ENCODE data around the gene UBE3A. TPM values are rescaled to one million over a fixed set of nuclear protein-coding genes. Genes with fewer than 3 reads are reported as not detected.

UBE3A gene
- total RNA-seq, 1 experiment from 2014 or later = 104 TPM

- TF ChIP-seq POLR2AphosphoS5 (IDR thresholded peaks at IDR 0.05; ENCODE audit: low read depth, low read length) = no peak
Measured at GRCh38 chr15:25385986-25386385, 52.8 kb downstream of the UBE3A start (continued).

DNA sequence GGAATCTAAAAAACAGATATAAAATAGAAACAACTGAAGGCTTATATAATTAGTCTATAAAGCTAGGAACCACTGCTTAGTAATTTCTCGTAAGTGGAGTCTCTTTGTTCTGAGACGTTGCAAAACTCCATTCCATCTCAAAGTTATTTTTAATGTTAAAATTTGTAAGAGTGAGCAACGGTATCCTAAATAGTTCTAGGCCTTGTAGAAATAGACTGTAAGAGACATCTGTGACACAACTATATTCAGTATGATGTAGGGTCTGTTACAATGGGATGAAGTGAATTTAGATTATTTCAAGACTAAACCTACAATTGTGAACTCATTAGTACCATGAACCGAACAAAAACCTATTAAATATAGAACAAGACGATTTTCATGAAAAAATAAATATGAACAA is 57.2 kb downstream of the UBE3A start:
- H3K4me1 ChIP-seq (ENCODE audit: control insufficient read depth in 1 of 2, insufficient read depth in 2 of 2, low read length in 2 of 2) = no peaks in the 10 kb centered on the region
- no peak overlapping the region for H3K4me3 ChIP-seq (replicated peaks in 1 of 2; ENCODE audit: low read depth in 1 of 2, low read length in 2 of 2)
- DNase-seq (ENCODE audit: low read depth, low spot score) (no peak), ATAC-seq (no peak)
- H3K9me3 ChIP-seq (ENCODE audit: control insufficient read depth in 1 of 2, insufficient read depth in 1 of 2, low read depth in 1 of 2, low read length in 2 of 2) = no peaks in the 10 kb centered on the region
- CTCF ChIA-PET = no interaction called here
- no peak overlapping the region for H3K9ac ChIP-seq (ENCODE audit: low read length)
- POLR2A ChIA-PET = no interaction called here
- H3K9me2 ChIP-seq (ENCODE audit: insufficient read depth) = no peaks in the 10 kb centered on the region
- no peaks in the 10 kb centered on the region; a peak in 1 of 4 replicates for H3K36me3 ChIP-seq (ENCODE audit: control insufficient read depth in 1 of 2, insufficient read depth in 2 of 2, low read length in 2 of 2)
- H2AFZ ChIP-seq (ENCODE audit: low read depth, low read length, poor library complexity, severe bottlenecking) = no peak overlapping the region
- no peaks in the 10 kb centered on the region for H3K27me3 ChIP-seq (ENCODE audit: insufficient read depth, low read length)
- intact Hi-C loops (cut with micrococcal nuclease) = loop anchor here (1.0 kb wide), 1 partner anchor 28 kb away; no protein-coding TSS in a partner anchor
- RAD21 ChIA-PET (ENCODE audit: low non-redundant PET in 1 of 2, low total read pairs in 2 of 2, uncharacterized antibody in 2 of 2, unreplicated experiment in 2 of 2) = no interaction called here
- no peak overlapping the region for H3K27ac ChIP-seq (ENCODE audit: low read depth, low read length)
- BruUV-seq (replicated peaks) = no TSS peak
- no peak overlapping the region for H3K4me2 ChIP-seq (ENCODE audit: low read length)
- no peaks in the 10 kb centered on the region for H4K20me1 ChIP-seq (ENCODE audit: insufficient read depth)
- no peak for TF ChIP-seq RAD21 (IDR thresholded peaks at IDR 0.05; ENCODE audit: low read depth)
- no peak for TF ChIP-seq FOSL1 (IDR thresholded peaks at IDR 0.05; ENCODE audit: low read depth)
- TF ChIP-seq MAX (IDR thresholded peaks at IDR 0.05) = no peak
- no peak for TF ChIP-seq SIN3A (IDR thresholded peaks at IDR 0.05; ENCODE audit: low read depth)
- no peak for TF ChIP-seq CTCF (IDR thresholded peaks at IDR 0.05 in 2 of 3, conservative IDR thresholded peaks at IDR 0.05 in 1 of 3; ENCODE audit: borderline replicate concordance in 1 of 3, insufficient read depth in 1 of 3, low read depth in 2 of 3, low read length in 2 of 3)
- no peak for TF ChIP-seq JUND (IDR thresholded peaks at IDR 0.05)
- TF ChIP-seq, protein P1, sequence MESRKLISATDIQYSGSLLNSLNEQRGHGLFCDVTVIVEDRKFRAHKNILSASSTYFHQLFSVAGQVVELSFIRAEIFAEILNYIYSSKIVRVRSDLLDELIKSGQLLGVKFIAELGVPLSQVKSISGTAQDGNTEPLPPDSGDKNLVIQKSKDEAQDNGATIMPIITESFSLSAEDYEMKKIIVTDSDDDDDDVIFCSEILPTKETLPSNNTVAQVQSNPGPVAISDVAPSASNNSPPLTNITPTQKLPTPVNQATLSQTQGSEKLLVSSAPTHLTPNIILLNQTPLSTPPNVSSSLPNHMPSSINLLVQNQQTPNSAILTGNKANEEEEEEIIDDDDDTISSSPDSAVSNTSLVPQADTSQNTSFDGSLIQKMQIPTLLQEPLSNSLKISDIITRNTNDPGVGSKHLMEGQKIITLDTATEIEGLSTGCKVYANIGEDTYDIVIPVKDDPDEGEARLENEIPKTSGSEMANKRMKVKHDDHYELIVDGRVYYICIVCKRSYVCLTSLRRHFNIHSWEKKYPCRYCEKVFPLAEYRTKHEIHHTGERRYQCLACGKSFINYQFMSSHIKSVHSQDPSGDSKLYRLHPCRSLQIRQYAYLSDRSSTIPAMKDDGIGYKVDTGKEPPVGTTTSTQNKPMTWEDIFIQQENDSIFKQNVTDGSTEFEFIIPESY (IDR thresholded peaks at IDR 0.05; ENCODE audit: extremely low read depth, insufficient replicate concordance, low read length) = no peak
- no peak for TF ChIP-seq EGR1 (IDR thresholded peaks at IDR 0.05; ENCODE audit: low read depth)
- TF ChIP-seq EZH2 (IDR thresholded peaks at IDR 0.05) = no peak
- TF ChIP-seq ZFX (IDR thresholded peaks at IDR 0.05) = no peak
- TF ChIP-seq ZNF274 (IDR thresholded peaks at IDR 0.05; ENCODE audit: low read depth, low read length) = no peak
- TF ChIP-seq SP1 (IDR thresholded peaks at IDR 0.05; ENCODE audit: low read depth) = no peak
- no peak for TF ChIP-seq TCF7L2 (IDR thresholded peaks at IDR 0.05; ENCODE audit: borderline replicate concordance, extremely low read depth, insufficient read depth, insufficient read length)
- TF ChIP-seq SRF (IDR thresholded peaks at IDR 0.05; ENCODE audit: low read depth) = no peak
- no peak for TF ChIP-seq POLR2A (IDR thresholded peaks at IDR 0.05; ENCODE audit: borderline replicate concordance, extremely low read depth, insufficient read depth, insufficient read length)
- no peak for TF ChIP-seq ATF3 (IDR thresholded peaks at IDR 0.05)
- TF ChIP-seq YY1 (IDR thresholded peaks at IDR 0.05; ENCODE audit: extremely low read depth, insufficient replicate concordance, low read depth, low read length) = no peak
- TF ChIP-seq, protein P2, sequence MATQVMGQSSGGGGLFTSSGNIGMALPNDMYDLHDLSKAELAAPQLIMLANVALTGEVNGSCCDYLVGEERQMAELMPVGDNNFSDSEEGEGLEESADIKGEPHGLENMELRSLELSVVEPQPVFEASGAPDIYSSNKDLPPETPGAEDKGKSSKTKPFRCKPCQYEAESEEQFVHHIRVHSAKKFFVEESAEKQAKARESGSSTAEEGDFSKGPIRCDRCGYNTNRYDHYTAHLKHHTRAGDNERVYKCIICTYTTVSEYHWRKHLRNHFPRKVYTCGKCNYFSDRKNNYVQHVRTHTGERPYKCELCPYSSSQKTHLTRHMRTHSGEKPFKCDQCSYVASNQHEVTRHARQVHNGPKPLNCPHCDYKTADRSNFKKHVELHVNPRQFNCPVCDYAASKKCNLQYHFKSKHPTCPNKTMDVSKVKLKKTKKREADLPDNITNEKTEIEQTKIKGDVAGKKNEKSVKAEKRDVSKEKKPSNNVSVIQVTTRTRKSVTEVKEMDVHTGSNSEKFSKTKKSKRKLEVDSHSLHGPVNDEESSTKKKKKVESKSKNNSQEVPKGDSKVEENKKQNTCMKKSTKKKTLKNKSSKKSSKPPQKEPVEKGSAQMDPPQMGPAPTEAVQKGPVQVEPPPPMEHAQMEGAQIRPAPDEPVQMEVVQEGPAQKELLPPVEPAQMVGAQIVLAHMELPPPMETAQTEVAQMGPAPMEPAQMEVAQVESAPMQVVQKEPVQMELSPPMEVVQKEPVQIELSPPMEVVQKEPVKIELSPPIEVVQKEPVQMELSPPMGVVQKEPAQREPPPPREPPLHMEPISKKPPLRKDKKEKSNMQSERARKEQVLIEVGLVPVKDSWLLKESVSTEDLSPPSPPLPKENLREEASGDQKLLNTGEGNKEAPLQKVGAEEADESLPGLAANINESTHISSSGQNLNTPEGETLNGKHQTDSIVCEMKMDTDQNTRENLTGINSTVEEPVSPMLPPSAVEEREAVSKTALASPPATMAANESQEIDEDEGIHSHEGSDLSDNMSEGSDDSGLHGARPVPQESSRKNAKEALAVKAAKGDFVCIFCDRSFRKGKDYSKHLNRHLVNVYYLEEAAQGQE (IDR thresholded peaks at IDR 0.05; ENCODE audit: low read depth) = no peak
- H3K79me2 ChIP-seq (ENCODE audit: insufficient read depth, low read length) = peaks cover 100% of the 10 kb centered on the region
